GM19372 (cell line): ENCODE measurements around the gene SCAPER.
"Not testable (repeated sequence)": the region's sequence is repeated elsewhere in the genome, so short reads cannot be mapped to it uniquely, and the experiment has no call there.

Experiments
- ATAC-seq: cut with Tn5 transposase; IDR thresholded peaks from one replicate; pipeline ENCODE4 v1.9.1; 2021; ENCODE audit warnings: mild to moderate bottlenecking, low read depth, moderate library complexity; ENCODE audit not compliant: unreplicated experiment

The SCAPER gene

GRCh38 chr15:76912430-76912829, 7.3 kb upstream of the SCAPER start:
- no peak for ATAC-seq

- no peak for ATAC-seq
Measured at GRCh38 chr15:76905855-76906254, 715 bp upstream of the SCAPER start.

- ATAC-seq = no peak
Measured at GRCh38 chr15:76904461-76905012, 603 bp downstream of the SCAPER start.

- ATAC-seq = no peak
Measured at GRCh38 chr15:76903251-76903681, 1.9 kb downstream of the SCAPER start.

- no peak for ATAC-seq
Measured at GRCh38 chr15:76901965-76902364, 3.2 kb downstream of the SCAPER start.

- not testable (repeated sequence) for ATAC-seq
Measured at GRCh38 chr15:76899931-76900310, 5.2 kb downstream of the SCAPER start.

- ATAC-seq = not testable (repeated sequence)
Measured at GRCh38 chr15:76899176-76899930, 5.8 kb downstream of the SCAPER start.

GRCh38 chr15:76898102-76898501, 7.0 kb downstream of the SCAPER start:
- ATAC-seq = no peak

- ATAC-seq = no peak
Measured at GRCh38 chr15:76894174-76894573, 11.0 kb downstream of the SCAPER start.

- not testable (repeated sequence) for ATAC-seq
Measured at GRCh38 chr15:76892836-76893235, 12.3 kb downstream of the SCAPER start.

- ATAC-seq = not testable (repeated sequence)
Measured at GRCh38 chr15:76887280-76888141, 17.6 kb downstream of the SCAPER start.

- ATAC-seq = no peak
Measured at GRCh38 chr15:76885212-76885611, 19.9 kb downstream of the SCAPER start.

GRCh38 chr15:76875911-76876310, 29.2 kb downstream of the SCAPER start:
- no peak for ATAC-seq

- ATAC-seq = not testable (repeated sequence)
Measured at GRCh38 chr15:76873066-76873465, 32.1 kb downstream of the SCAPER start.

- no peak for ATAC-seq
Measured at GRCh38 chr15:76871930-76872329, 33.2 kb downstream of the SCAPER start.

GRCh38 chr15:76868740-76869139, 36.4 kb downstream of the SCAPER start:
- ATAC-seq = no peak

GRCh38 chr15:76866716-76867321, 38.3 kb downstream of the SCAPER start:
- no peak for ATAC-seq

- no peak for ATAC-seq
Measured at GRCh38 chr15:76866008-76866407, 39.1 kb downstream of the SCAPER start.

GRCh38 chr15:76865548-76865991, 39.6 kb downstream of the SCAPER start:
- ATAC-seq = no peak

GRCh38 chr15:76864586-76864985, 40.6 kb downstream of the SCAPER start:
- no peak for ATAC-seq

- ATAC-seq = no peak
Measured at GRCh38 chr15:76863693-76864092, 41.4 kb downstream of the SCAPER start.
